GM21825 (cell line): ENCODE data around the gene DMRTB1.

Experiments
- ATAC-seq: cut with Tn5 transposase; IDR thresholded peaks from one replicate; pipeline ENCODE4 v1.9.1; 2021; ENCODE audit warnings: mild to moderate bottlenecking, moderate library complexity; ENCODE audit not compliant: unreplicated experiment

The DMRTB1 gene

GRCh38 chr1:53462769-53463501 is 3.7 kb downstream of the DMRTB1 start:
- no peak for ATAC-seq

DNA sequence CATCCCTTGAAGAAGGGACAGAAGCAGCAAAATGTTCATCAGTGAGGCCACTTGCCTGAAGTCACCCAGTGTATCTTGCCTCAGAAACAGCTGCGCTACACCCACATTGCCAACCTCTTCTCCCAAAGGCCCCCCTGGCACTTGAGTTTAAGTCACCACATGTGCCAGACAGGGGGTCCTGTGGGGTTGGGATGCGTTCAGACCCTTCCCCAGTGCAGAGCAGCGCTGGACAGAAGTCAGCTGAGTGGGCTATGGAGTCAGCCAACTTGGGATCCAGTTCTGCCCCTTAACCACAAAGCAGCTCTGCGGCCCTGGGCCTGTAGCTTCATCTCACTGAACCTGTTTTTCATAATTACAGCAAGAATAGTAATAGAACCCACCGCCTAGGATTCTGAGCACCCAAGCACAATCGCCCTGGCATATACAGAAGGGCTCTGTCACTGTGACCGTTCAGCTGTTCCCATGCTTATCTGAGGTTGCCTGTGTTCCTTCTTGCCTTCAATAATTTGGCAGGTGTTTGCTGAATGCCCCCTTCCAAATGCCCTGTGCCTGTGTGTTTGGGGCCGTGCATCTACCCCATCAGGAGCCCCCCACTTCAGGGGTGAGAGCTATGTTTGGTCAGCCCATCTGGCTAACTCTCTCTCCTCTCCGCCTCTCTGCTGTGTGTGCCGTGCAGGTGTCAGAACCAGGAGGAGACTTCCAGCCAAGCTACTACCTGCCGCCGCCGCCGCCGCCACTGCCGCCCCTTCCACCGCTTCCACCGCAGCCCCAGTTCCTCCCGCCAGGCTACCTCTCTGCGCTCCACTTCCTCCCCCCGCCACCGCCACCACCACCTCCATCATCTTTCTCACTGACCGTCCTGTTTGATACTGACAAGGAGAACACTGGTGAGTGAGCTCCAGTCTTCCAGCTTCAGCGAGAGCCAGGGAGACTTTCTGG is 5.0 kb downstream of the DMRTB1 start:
- ATAC-seq: no peak

DNA sequence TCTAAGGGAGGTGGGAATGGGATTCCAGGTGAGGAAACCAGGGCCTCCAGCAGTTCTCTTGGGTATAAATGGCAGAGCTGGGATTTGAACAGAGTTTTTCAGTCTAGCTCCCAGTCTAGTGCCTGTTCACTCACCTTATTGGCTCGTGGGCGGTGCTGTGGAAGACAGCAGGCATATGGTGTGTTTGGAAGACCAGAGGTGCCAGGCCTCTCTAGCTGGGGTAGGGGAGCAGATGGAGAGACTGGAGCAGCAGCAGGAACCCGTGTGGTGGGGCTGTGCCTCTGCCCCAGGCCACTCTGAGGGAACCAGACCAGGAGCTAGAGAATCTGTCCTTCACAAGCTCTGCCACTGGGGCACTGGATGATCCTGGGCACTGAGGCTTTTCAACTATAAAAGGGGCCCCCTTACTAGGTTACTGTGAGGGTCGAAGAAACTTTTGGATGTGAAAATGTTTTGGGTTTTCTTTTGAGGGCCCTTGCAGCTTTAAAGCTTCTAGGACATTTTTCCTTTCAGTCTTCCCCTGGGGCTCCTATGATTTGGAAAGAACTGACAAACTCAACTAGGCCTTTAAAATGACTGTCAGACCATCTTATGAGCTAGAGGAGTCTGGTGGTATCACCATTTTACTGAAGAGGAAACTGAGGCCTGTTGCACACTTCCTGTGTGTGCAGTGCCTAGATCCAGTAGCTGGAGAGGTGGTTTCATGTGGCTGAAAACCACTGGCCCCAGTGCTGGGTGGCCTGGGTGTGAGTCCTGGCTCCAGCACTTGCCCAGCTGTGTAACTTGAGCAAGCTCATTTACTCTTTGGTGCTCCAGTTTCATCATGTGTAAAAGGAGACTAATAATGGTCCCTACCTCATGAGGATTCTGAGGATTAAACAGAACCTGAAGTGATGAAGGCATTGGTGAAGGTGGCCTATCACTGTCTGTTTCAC is 6.1 kb downstream of the DMRTB1 start:
- ATAC-seq: no peak

DNA sequence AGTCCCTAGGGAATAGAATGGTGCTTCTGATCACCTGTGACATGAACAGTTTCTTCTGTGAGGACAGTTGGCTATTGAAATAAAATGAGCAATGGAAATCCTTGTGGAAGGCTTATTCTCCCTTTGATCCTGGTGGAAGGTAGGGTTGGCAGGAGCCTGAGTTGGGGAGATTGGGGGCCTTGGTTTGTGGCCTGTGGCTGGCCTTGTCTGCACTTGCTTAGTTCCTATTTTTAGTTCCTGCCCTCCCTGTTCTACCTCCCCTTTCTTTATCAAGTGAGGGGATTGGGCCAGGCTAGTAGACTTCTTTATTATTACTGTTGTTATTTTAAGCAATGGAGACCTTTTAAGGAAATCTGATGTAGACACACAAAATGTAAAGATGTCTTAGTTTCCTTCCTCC is 8.2 kb downstream of the DMRTB1 start:
- ATAC-seq: no peak

DNA sequence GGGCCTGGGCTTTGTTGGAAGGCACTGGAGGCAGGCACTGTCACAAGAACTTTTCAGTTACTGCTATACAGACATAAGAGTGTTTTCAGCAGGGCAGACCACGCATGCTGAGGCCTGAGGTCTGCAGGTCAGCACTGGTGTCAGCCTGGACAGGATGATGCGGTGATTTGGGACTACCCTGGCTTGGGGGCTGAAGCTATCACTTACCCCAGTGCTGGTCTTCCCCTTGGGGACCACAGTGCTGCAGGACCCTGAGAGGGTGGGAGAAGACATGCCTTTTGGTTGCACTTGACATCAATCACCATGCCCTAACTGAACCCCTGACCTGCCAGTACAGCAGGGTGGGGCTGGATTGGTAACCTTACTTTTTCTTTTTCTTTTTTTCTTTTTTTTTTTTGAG is 9.2 kb downstream of the DMRTB1 start:
- no peak for ATAC-seq

DNA sequence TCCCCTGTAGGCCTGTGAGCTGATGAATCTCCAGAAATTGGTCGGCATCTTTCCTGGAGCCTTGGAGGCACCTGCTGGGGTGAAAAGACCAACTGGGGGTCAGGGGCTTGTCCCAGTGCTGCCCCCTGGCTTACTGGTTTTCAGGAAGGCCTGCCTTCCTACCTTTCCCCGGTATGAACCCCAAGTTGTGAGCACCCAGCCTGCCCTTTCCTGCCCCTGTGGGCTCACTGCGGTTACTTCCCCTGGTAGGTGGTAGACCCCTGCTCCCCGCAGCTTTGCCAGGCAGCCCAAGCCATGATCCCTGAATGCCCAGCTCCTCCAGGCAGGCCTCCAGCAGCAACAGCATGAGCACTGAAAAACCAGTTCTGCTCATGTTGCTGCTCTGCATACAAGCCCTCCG is 10.2 kb downstream of the DMRTB1 start:
- no peak for ATAC-seq

GRCh38 chr1:53470155-53470554 is 11.0 kb downstream of the DMRTB1 start:
- no peak for ATAC-seq

DNA sequence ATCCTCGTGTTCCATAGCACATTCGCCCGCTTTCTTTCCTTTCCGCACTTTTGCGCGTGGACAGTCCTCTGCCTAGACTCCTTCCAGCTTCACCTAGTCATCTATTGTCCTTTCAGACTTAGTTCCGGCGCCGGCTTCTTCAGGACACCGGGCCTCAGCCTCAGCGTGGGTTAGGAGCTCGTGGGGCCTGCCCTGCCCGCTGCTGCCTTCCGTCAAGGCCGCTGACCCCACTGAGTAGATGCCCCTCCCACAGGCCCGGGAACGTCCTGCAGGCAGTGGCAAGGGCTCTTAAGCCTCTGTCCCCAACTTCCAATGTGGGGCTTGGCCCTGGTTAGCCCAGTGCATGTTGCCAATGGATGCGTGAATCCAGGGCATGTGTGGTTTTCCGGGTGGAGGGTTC is 11.4 kb downstream of the DMRTB1 start:
- ATAC-seq: no peak

- ATAC-seq: no peak
These were observed 11.8 kb downstream of the DMRTB1 start for GRCh38 chr1:53471000-53471399.

- no peak for ATAC-seq
These were observed 14.3 kb downstream of the DMRTB1 start for GRCh38 chr1:53473463-53473862.

DNA sequence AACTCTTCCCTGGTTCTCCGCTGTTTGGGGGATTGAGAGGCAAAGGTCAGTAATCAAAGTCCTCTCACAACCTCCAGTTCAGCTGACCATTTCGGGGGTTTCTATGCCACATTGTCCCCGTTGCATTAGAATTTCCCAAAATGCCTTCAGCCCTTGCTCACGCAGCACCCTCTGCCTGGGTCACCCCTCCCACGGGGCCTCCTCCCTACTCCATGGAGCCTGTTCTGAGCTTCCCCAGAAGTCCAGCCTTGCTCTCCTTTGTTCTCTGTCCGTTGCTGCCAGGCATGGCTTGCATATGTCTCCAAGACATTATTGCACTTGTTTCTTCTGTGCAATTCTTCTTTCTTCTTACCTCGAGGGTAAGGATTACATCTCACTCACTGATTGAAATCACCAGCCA is 16.5 kb downstream of the DMRTB1 start:
- ATAC-seq: no peak

GRCh38 chr1:53476579-53476978 is 17.4 kb downstream of the DMRTB1 start:
- ATAC-seq: no peak

DNA sequence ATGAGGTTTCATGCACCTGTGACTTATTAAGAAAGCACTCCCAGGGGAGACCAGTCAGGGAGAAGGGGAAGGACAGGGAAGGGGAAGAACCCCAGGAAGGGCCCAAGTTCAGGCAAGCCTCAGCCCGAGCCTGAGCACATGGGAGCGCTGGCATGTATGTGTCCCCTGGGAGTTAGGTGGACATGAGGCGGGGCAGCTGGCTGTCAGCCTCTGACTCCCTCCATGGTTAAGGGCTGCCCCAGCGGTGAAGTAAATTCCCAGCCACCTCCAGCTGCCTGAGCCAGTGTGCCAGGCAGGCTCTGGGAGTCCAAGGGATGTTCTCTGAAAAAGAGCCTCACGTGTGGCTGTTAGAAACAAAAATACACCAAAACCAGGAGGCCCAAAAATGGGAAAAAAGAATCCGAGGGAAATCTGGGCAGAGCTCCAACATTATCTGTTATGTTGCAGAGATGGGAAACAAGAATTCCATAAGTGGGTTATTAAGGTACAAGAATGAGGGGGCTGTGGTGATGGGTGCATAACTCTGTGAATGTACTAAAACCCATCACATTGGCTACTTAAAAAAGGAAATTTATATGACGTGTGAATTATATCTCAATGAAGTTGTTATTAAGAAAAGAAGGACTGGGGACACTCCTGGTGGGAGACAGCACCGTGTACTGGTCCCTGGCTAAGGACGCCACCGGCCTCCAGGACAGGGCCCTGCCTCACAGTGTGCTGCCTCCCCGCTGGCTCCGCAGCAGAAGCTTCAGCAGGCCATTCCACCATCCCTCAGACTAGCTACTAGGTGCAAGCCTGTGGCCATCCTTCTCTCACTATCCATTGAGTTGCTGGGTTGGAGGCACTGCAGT is 18.7 kb downstream of the DMRTB1 start:
- ATAC-seq: no peak

- no peak for ATAC-seq
These were observed 19.3 kb downstream of the DMRTB1 start for GRCh38 chr1:53478502-53478818.

GRCh38 chr1:53480678-53481077 is 21.5 kb downstream of the DMRTB1 start:
- no peak for ATAC-seq

DNA sequence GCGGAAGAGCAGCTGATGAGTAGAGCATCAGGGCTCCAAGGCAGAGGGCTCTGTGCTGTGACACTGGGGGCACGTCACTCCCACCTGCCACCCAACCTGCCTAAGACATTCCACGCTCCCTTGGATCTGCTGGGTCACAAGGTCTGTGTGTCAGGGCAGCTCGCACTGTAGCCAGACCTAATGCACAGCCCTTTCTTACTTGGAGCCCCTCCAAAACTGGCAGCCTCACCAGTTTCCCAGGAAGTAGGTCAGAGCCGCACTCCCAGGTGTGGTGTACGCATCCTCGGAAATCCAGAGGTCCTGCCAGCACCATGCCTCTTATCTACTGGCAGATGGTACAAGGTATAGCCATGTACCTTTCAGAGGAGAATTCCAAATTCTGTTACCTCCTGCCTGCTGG is 22.3 kb downstream of the DMRTB1 start:
- no peak for ATAC-seq

DNA sequence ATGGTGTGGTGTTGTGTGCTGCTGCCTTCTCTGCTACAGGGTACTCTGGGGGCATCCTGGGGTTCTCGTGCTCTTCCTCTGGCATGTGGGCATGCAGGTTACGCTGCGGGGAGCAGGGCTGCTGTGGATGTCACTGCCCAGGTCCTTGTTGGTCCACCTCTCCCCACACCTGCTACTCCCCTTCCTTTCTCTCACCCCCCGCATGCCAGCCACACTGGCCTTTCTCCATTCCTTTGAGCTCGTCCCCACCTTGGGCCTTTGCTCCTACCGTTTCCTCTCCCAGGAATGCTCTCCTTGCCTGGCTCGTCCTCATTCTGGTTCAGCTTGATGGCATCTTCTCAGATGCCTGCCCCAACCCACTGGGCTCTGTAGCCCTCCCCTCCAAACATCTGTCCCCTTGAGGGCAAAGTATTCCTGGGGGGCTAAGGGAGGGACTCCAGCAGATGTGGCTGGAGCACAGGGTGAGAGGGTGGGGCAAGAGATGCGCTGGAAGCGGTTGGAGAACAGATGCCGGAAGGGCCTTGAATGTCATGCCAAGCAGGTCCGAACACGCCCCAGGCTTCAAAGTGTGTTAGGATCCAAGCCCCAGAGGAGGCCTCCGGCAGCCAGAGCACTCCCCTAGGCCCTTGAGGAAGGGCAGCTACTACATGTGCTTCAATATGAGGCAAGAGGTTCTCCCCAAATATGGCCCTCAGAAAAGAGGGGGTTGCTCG is 23.4 kb downstream of the DMRTB1 start:
- ATAC-seq: no peak

GRCh38 chr1:53483170-53483569 is 24.0 kb downstream of the DMRTB1 start:
- no peak for ATAC-seq

GRCh38 chr1:53483656-53484055 is 24.5 kb downstream of the DMRTB1 start:
- ATAC-seq: no peak
